Sigmoid colon (tissue), 4 donors: Measurements from ENCODE around the gene NYNRIN.
A peak's percentile ranks its signal among the peaks of the same experiment; 100 is the strongest.

Experiments used
- CTCF ChIP-seq, 4 experiments: fragments of 450-650 bp in 3 of 4; fragments of 200-600 bp in 1 of 4; IDR thresholded peaks; one replicate each; pipeline ENCODE4 v1.5.1; 2016 to 2019; ENCODE audit warnings: antibody characterized with exemption in 4 of 4, mild to moderate bottlenecking in 3 of 4, moderate library complexity in 2 of 4
- EP300 ChIP-seq, 4 donors: sonication (generic); formaldehyde crosslinking; IDR thresholded peaks; one replicate each; pipeline ENCODE4 v1.6.1; 2017; ENCODE audit warnings: antibody characterized with exemption in 4 of 4
- POLR2A ChIP-seq, 2 donors: fragments of 450-650 bp; IDR thresholded peaks; one replicate each; pipeline ENCODE4 v1.6.1; 2016; ENCODE audit warnings: antibody characterized with exemption in 2 of 2, mild to moderate bottlenecking in 2 of 2, moderate library complexity in 2 of 2
- POLR2AphosphoS5 ChIP-seq, 4 donors: sonication (generic); formaldehyde crosslinking; IDR thresholded peaks; one replicate each; pipeline ENCODE4 v1.6.1; 2017; ENCODE audit warnings: antibody characterized with exemption in 4 of 4

DNA sequence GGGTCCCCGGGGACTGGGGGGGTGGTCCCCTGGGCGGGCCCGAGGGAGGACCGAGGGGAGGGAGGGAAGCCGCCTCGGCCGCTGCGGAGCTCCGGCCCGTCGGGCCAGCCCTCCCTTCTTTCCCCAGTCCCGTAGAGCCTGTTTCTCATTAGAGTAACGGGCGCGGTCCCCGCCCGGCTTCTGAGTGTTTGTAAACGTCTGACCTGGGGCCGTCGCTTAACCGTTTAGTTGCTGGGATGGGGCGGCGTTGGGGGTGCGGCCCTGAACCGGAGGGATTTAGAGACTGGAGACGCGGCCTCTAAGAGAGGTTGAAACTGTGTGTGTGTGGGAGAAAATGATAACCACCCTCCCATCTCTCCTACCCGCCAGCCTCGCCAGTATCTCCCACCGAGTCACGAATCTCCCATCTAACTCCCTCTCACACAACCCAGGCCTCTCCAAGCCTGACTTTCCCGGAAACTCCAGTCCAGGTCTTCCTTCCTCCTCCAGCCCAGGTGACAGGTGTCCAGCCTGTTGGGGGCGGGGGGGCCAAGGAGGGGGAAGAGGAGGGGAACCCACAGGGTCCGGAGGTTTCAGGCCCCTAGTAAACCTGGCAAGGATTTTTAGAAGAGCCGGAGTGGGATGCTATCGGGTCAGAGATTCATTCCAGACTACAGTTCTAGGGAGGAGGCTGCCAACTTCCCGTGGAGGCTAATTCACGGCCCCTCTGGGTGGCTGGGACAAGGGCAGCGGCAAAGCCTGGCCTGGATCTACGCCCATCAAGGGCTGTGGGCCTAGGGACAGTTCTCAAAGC lies 31.9 kb upstream of the NYNRIN start:
- TF ChIP-seq EP300 (IDR thresholded peaks at IDR 0.05) (peak in 1 of 4 donors; percentile 46), CTCF (IDR thresholded peaks at IDR 0.05) (no peak), POLR2A (IDR thresholded peaks at IDR 0.05) (peak; percentile 56 to 66), POLR2AphosphoS5 (IDR thresholded peaks at IDR 0.05) (peak; percentile 52 to 80 (median 64))
